OCI-LY7 (cell line): ENCODE results near the gene HIF1AN. TPM values are rescaled to one million over a fixed set of nuclear protein-coding genes. Genes with fewer than 3 reads are reported as not detected.

Experiments
- BruUV-seq: library from RNA; stranded (reverse); fragments of 400-500 nt; replicated peaks from 2 replicates; lab custom pipeline; 2021; lab: Mats Ljungman, UMichigan
- CTCF ChIA-PET: fragments of 300-600 bp; sonication (Branson Sonifier 250); formaldehyde crosslinking; loops from one replicate; lab custom pipeline; 2022; ENCODE audit warnings: antibody characterized with exemption; ENCODE audit not compliant: unreplicated experiment; lab: Charles Lee
- POLR2A ChIA-PET: fragments of 300-600 bp; sonication (Branson Sonifier 250); formaldehyde crosslinking; loops from one replicate; lab custom pipeline; 2022; ENCODE audit warnings: antibody characterized with exemption; lab: Charles Lee
- DNase-seq: peaks from one replicate; pipeline ENCODE4 v3.0.0-alpha.2; 2015; ENCODE audit warnings: low spot score
- H2AFZ ChIP-seq: fragments of 200-600 bp; sonication (generic), shearing (Covaris generic); 2 replicates; pipeline ENCODE4 v1.6.1; 2014; ENCODE audit warnings: mild to moderate bottlenecking, antibody characterized with exemption, low read length, moderate library complexity
- H3K27ac ChIP-seq: fragments of 200-600 bp; sonication (generic); 2 replicates; pipeline ENCODE4 v1.5.1; 2014; ENCODE audit warnings: mixed run types, low read depth, mild to moderate bottlenecking, moderate library complexity, low read length, inconsistent platforms; ENCODE audit not compliant: poor library complexity, severe bottlenecking
- H3K36me3 ChIP-seq: fragments of 200-600 bp; sonication (generic); 2 replicates; pipeline ENCODE4 v1.6.1; 2014; ENCODE audit warnings: mild to moderate bottlenecking, antibody characterized with exemption, low read length, moderate library complexity, mixed read lengths; ENCODE audit not compliant: insufficient read depth
- H3K4me1 ChIP-seq: fragments of 200-600 bp; sonication (generic); 2 replicates; pipeline ENCODE4 v1.5.1; 2014; ENCODE audit warnings: mild to moderate bottlenecking, low read length; ENCODE audit not compliant: insufficient read depth, poor library complexity, severe bottlenecking
- H3K4me2 ChIP-seq: fragments of 200-600 bp; sonication (generic); 2 replicates; pipeline ENCODE4 v1.6.1; 2014; ENCODE audit warnings: mild to moderate bottlenecking, low read length
- H3K4me3 ChIP-seq: fragments of 200-600 bp; sonication (generic); 2 replicates; pipeline ENCODE4 v1.5.1; 2014; ENCODE audit warnings: mild to moderate bottlenecking, low read depth, low read length; ENCODE audit not compliant: poor library complexity, severe bottlenecking
- H3K79me2 ChIP-seq: fragments of 200-600 bp; sonication (generic); 2 replicates; pipeline ENCODE4 v1.6.1; 2016; ENCODE audit warnings: low read depth, mild to moderate bottlenecking, low read length, moderate library complexity, mixed read lengths; ENCODE audit not compliant: insufficient read depth
- H3K9me2 ChIP-seq: fragments of 200-600 bp; sonication (generic); 2 replicates; pipeline ENCODE4 v1.6.1; 2016; ENCODE audit warnings: mild to moderate bottlenecking, low read length, mixed read lengths; ENCODE audit not compliant: insufficient read depth
- H3K9me3 ChIP-seq: fragments of 200-600 bp; sonication (generic); 2 replicates; pipeline ENCODE4 v1.6.1; 2014; ENCODE audit warnings: mild to moderate bottlenecking, mixed run types, low read length, mixed read lengths
- H4K20me1 ChIP-seq: fragments of 200-600 bp; sonication (generic); 2 replicates; pipeline ENCODE4 v1.6.1; 2014; ENCODE audit warnings: mild to moderate bottlenecking, antibody characterized with exemption, low read length, moderate library complexity, mixed read lengths; ENCODE audit not compliant: insufficient read depth
- EZH2phosphoT487 ChIP-seq: fragments of 200-600 bp; sonication (generic); IDR thresholded peaks from 2 replicates; pipeline ENCODE4 v1.6.1; 2018; ENCODE audit warnings: low read depth, borderline replicate concordance, mild to moderate bottlenecking, mixed run types, antibody characterized with exemption, low read length, moderate library complexity, mixed read lengths
- intact Hi-C: fragments of 100-400 bp; cut with micrococcal nuclease; formaldehyde crosslinking; loops from one replicate; pipeline ENCODE4 v1.10.0; 2022; ENCODE audit not compliant: unreplicated experiment
- total RNA-seq, 2 experiments: library from RNA; depleted of rRNA in 1 of 2; stranded (reverse); fragments of >200 nt in 1 of 2; shearing (Covaris generic) in 1 of 2; gene quantifications; 2 replicates each; pipeline ENCODE4 v1.2.3, GENCODE V29; 2014 to 2022
- TF ChIP-seq, protein P1 (sequence below): fragments of 200-600 bp; sonication (generic); conservative IDR thresholded peaks from 2 replicates; pipeline ENCODE4 v1.5.1; 2014; ENCODE audit warnings: mild to moderate bottlenecking, antibody characterized with exemption, low read length, moderate library complexity, mixed read lengths

Gene HIF1AN
- total RNA-seq, 2 experiments from 2014 or later, result 10.6 to 44.6 TPM

DNA sequence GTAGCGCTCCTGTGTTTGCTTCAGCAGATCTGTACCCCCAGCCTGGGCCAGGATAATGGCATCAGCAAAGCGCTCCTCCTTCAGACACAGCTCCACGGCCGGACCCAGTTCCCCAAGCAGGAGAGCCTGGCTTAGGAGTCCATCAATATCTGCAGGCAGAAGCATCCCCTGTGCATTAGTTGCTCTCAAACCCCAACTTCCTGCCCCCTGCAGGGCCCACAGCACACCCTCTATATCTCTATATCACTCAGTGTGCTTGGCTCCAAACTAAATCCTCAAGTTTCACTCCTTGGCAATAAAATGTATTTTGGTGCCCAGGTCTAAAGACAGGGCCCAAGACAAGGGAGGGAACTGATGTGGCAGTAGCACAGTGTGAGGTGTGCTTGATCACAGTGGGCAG, 37.7 kb upstream of the HIF1AN start:
- H2AFZ ChIP-seq, result no peak overlapping the region
- BruUV-seq, result no TSS peak
- no peaks in the 10 kb centered on the region for H3K79me2 ChIP-seq
- CTCF ChIA-PET, result no interaction called here
- intact Hi-C loops, result no loop called here
- TF ChIP-seq, protein P1, sequence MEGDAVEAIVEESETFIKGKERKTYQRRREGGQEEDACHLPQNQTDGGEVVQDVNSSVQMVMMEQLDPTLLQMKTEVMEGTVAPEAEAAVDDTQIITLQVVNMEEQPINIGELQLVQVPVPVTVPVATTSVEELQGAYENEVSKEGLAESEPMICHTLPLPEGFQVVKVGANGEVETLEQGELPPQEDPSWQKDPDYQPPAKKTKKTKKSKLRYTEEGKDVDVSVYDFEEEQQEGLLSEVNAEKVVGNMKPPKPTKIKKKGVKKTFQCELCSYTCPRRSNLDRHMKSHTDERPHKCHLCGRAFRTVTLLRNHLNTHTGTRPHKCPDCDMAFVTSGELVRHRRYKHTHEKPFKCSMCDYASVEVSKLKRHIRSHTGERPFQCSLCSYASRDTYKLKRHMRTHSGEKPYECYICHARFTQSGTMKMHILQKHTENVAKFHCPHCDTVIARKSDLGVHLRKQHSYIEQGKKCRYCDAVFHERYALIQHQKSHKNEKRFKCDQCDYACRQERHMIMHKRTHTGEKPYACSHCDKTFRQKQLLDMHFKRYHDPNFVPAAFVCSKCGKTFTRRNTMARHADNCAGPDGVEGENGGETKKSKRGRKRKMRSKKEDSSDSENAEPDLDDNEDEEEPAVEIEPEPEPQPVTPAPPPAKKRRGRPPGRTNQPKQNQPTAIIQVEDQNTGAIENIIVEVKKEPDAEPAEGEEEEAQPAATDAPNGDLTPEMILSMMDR, result no peak
- no peak for TF ChIP-seq EZH2phosphoT487
- H3K4me1 ChIP-seq, result peaks cover 5% of the 10 kb centered on the region
- H3K4me2 ChIP-seq, result no peak overlapping the region
- H3K9me2 ChIP-seq, result no peaks in the 10 kb centered on the region
- H3K9me3 ChIP-seq, result no peaks in the 10 kb centered on the region
- POLR2A ChIA-PET, result interaction anchor here (0.9 kb wide), 1 partner anchor 14 kb away, joined by 3 read pairs; no protein-coding TSS in a partner anchor
- no peak overlapping the region for H3K27ac ChIP-seq
- DNase-seq, result no peak
- H4K20me1 ChIP-seq, result no peaks in the 10 kb centered on the region
- no peaks in the 10 kb centered on the region for H3K36me3 ChIP-seq
- no peak overlapping the region for H3K4me3 ChIP-seq

DNA sequence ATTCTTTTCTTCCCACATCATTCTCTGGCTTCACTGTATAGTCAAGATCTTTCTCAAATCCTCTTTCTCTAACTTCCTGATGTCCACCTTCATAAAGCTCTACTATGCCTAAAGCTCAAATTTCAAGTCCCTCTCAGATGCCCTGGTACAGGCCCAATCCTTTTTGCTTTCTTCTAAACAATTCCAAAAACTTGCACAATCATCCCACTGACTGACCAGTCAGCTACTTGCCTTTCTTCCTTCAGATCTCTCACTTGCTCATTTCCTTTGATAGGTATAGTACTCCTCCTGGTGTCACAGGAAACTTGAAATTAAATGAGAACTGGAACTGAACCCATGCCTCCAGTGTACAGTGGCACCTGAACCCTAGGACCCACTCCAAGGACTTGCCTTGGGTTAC, 34.3 kb upstream of the HIF1AN start:
- no peak for DNase-seq
- Histone ChIP-seq H3K4me3 (no peak overlapping the region), H3K4me2 (no peak overlapping the region), H3K9me2 (no peaks in the 10 kb centered on the region), H4K20me1 (no peaks in the 10 kb centered on the region), H3K27ac (no peak overlapping the region), H3K9me3 (no peaks in the 10 kb centered on the region), H3K36me3 (no peaks in the 10 kb centered on the region), H3K79me2 (no peaks in the 10 kb centered on the region), H2AFZ (no peak overlapping the region), H3K4me1 (peaks cover 19% of the 10 kb centered on the region)
- TF ChIP-seq, protein P1, result no peak
- TF ChIP-seq EZH2phosphoT487, result no peak
- intact Hi-C loops, result no loop called here
- ChIA-PET POLR2A (interaction anchor here (0.7 kb wide), 1 partner anchor 118 kb away, joined by 3 read pairs; no protein-coding TSS in a partner anchor), CTCF (interaction anchor here (0.9 kb wide), 1 partner anchor 34 kb away, joined by 3 read pairs; the partner anchor contains the start of gene HIF1AN)
- BruUV-seq, result no TSS peak

DNA sequence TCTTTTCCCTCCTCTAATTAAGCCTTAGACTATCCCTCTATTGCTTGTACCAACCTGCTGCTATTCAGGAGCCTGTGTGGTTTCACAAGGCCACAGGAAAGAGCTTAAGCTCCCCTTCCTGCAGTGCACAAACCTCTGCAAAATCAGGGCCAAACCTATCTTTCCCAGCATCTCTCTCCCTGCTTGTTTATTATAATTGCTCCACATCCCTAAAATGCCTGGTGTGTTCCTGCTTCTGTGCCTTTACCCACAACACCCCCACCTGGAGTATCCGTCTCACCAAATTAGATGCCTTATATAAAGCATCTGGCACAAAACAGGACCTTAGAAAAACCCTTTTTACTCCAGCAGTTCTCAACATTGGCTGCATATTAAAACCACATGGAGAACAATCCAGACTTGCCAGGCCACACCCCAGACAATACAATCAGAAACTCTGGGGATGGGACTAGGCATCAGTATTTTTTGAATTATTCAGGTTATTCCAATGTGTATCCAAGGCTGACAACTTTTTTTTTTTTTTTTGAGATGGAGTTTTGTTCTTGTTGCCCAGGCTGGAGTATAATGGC, 32.7 kb upstream of the HIF1AN start:
- H3K9me3 ChIP-seq, result no peaks in the 10 kb centered on the region
- POLR2A ChIA-PET, result interaction anchor here (0.6 to 0.8 kb wide), 3 partner anchors 25 to 520 kb away, joined by 3 read pairs; no protein-coding TSS in a partner anchor
- TF ChIP-seq, protein P1, result no peak
- TF ChIP-seq EZH2phosphoT487, result no peak
- H4K20me1 ChIP-seq, result no peaks in the 10 kb centered on the region
- CTCF ChIA-PET, result no interaction called here
- no peak overlapping the region for H3K4me3 ChIP-seq
- H2AFZ ChIP-seq, result no peak overlapping the region
- H3K27ac ChIP-seq, result no peak overlapping the region
- no peaks in the 10 kb centered on the region; the same call in 1 of the 2 replicates for H3K36me3 ChIP-seq
- peaks cover 19% of the 10 kb centered on the region for H3K4me1 ChIP-seq
- no peaks in the 10 kb centered on the region for H3K9me2 ChIP-seq
- intact Hi-C loops, result no loop called here
- no TSS peak for BruUV-seq
- no peak overlapping the region for H3K4me2 ChIP-seq
- H3K79me2 ChIP-seq, result no peaks in the 10 kb centered on the region
- no peak for DNase-seq
